PC-9 (cell line): Measurements from ENCODE around the gene ZNF219. TPM values are rescaled to one million over a fixed set of nuclear protein-coding genes. Genes with fewer than 3 reads are reported as not detected.

Experiments
- BruUV-seq: library from RNA; stranded (reverse); fragments of 400-500 nt; replicated peaks from 2 replicates; lab custom pipeline; 2021; lab: Mats Ljungman, UMichigan
- CTCF ChIA-PET: fragments of 300-600 bp; sonication (Branson Sonifier 250); formaldehyde crosslinking; loops from one replicate; lab custom pipeline; 2022; ENCODE audit warnings: antibody characterized with exemption; lab: Charles Lee
- POLR2A ChIA-PET: fragments of 300-600 bp; sonication (Branson Sonifier 250); formaldehyde crosslinking; loops from one replicate; lab custom pipeline; 2022; ENCODE audit warnings: antibody characterized with exemption; ENCODE audit not compliant: unreplicated experiment; lab: Charles Lee
- DNase-seq, 2 experiments: peaks; one replicate each; pipeline versions ENCODE4 v3.0.0 to v3.0.0-alpha.2; 2015 to 2022; ENCODE audit warnings: mixed read lengths in 1 of 2
- H2AFZ ChIP-seq: fragments of 200-600 bp; sonication (generic); 2 replicates; pipeline ENCODE4 v1.8.1; 2017; ENCODE audit warnings: antibody characterized with exemption
- H3F3A ChIP-seq: fragments of 200-600 bp; sonication (generic); 2 replicates; pipeline ENCODE4 v1.8.1; 2017; ENCODE audit warnings: antibody characterized with exemption, mild to moderate bottlenecking, low read depth; ENCODE audit not compliant: insufficient read depth
- H3K27ac ChIP-seq: fragments of 200-600 bp; sonication (generic); 2 replicates; pipeline ENCODE4 v1.6.1; 2016; ENCODE audit warnings: mixed run types
- H3K27me3 ChIP-seq: fragments of 200-600 bp; sonication (generic); 2 replicates; pipeline ENCODE4 v1.6.1; 2016; ENCODE audit warnings: low read depth, mixed run types; ENCODE audit not compliant: insufficient read depth
- H3K36me3 ChIP-seq: fragments of 200-600 bp; sonication (generic); 2 replicates; pipeline ENCODE4 v1.6.1; 2016; ENCODE audit warnings: low read depth, mixed run types
- H3K4me1 ChIP-seq: fragments of 200-600 bp; sonication (generic); replicated peaks from 2 replicates; pipeline ENCODE4 v1.6.1; 2016; ENCODE audit warnings: mixed run types; ENCODE audit not compliant: insufficient read depth
- H3K4me2 ChIP-seq: fragments of 200-600 bp; sonication (generic); 2 replicates; pipeline ENCODE4 v1.6.1; 2017; ENCODE audit warnings: mixed run types
- H3K4me3 ChIP-seq: fragments of 200-600 bp; sonication (generic); 2 replicates; pipeline ENCODE4 v1.6.1; 2016; ENCODE audit warnings: mixed run types
- H3K79me2 ChIP-seq: fragments of 200-600 bp; sonication (generic); 2 replicates; pipeline ENCODE4 v1.6.1; 2017; ENCODE audit warnings: low read depth, mixed run types
- H3K9me2 ChIP-seq: fragments of 200-600 bp; sonication (generic); 2 replicates; pipeline ENCODE4 v1.8.1; 2017; ENCODE audit warnings: mild to moderate bottlenecking; ENCODE audit not compliant: insufficient read depth
- H3K9me3 ChIP-seq: fragments of 200-600 bp; sonication (generic); 2 replicates; pipeline ENCODE4 v1.8.1; 2016; ENCODE audit warnings: low read depth; ENCODE audit not compliant: insufficient read depth
- H4K20me1 ChIP-seq: fragments of 200-600 bp; sonication (generic); 2 replicates; pipeline ENCODE4 v1.8.1; 2017; ENCODE audit not compliant: insufficient read depth
- EZH2 ChIP-seq: fragments of 200-600 bp; sonication (generic); IDR thresholded peaks from 2 replicates; pipeline ENCODE4 v1.8.0; 2017; ENCODE audit warnings: antibody characterized with exemption, low read depth
- intact Hi-C: fragments of 100-400 bp; cut with micrococcal nuclease; formaldehyde crosslinking; loops from one replicate; pipeline ENCODE4 v1.10.0; 2022; ENCODE audit not compliant: unreplicated experiment
- total RNA-seq: library from RNA; stranded (reverse); gene quantifications from 2 replicates; pipeline ENCODE4 v1.2.3, GENCODE V29; 2021
- TF ChIP-seq, protein P1 (sequence below): fragments of 200-600 bp; sonication (generic); conservative IDR thresholded peaks from 2 replicates; pipeline ENCODE4 v1.6.1; 2017; ENCODE audit warnings: mixed run types, antibody characterized with exemption, mild to moderate bottlenecking, moderate library complexity

The ZNF219 gene
- total RNA-seq, 1 experiment from 2014 or later: 25.3 TPM

DNA sequence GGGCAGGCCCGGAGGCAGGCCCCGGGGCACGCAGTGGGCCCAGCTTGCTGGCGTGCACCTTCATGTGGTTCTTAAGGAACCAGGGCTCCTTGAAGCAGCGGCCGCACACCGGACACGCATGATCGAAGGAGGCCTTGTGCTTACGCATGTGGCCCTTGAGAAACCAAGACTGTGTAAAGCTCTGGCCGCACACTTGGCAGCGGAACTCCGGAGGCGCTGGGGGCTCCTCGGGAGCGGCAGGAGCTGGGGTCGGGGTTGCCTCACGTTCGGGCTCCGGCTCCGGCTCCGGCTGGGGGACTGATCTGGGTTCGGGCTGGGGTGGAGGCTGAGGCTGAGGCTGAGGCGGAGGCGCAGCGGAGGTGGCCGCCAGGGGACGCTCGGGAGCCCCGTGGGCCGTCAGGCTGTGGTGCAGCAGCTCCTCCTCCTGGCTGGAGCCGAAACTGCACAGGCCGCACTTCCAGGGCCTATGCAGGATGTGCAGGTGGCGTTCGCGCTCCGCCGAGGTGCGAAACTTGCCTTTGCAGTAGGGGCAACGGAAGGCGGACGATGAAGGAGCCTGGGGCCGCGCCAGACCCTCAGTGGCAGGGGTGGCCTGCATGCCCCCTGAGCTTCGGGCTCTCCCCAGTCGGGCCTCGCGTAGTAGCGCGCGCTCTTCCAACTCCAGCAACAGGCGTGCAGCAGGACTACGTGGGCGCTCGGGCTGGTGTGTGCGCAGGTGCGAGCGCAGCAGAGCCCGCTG is 6.0 kb downstream of the ZNF219 start:
- H2AFZ ChIP-seq: no peak overlapping the region
- H4K20me1 ChIP-seq: no peaks in the 10 kb centered on the region
- H3K9me2 ChIP-seq: no peaks in the 10 kb centered on the region
- H3K79me2 ChIP-seq: no peaks in the 10 kb centered on the region
- peaks cover 13% of the 10 kb centered on the region; the same call in 1 of the 2 replicates for H3F3A ChIP-seq
- intact Hi-C loops: no loop called here
- no peak overlapping the region for H3K4me2 ChIP-seq
- DNase-seq: peak in 1 of 2 experiments; percentile 55
- H3K27ac ChIP-seq: no peak overlapping the region
- H3K36me3 ChIP-seq: no peaks in the 10 kb centered on the region
- H3K27me3 ChIP-seq: no peaks in the 10 kb centered on the region
- BruUV-seq: no TSS peak
- no peaks in the 10 kb centered on the region for H3K9me3 ChIP-seq
- CTCF ChIA-PET: no interaction called here
- TF ChIP-seq, protein P1, sequence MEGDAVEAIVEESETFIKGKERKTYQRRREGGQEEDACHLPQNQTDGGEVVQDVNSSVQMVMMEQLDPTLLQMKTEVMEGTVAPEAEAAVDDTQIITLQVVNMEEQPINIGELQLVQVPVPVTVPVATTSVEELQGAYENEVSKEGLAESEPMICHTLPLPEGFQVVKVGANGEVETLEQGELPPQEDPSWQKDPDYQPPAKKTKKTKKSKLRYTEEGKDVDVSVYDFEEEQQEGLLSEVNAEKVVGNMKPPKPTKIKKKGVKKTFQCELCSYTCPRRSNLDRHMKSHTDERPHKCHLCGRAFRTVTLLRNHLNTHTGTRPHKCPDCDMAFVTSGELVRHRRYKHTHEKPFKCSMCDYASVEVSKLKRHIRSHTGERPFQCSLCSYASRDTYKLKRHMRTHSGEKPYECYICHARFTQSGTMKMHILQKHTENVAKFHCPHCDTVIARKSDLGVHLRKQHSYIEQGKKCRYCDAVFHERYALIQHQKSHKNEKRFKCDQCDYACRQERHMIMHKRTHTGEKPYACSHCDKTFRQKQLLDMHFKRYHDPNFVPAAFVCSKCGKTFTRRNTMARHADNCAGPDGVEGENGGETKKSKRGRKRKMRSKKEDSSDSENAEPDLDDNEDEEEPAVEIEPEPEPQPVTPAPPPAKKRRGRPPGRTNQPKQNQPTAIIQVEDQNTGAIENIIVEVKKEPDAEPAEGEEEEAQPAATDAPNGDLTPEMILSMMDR: peak; percentile 94
- no peak for TF ChIP-seq EZH2
- H3K4me1 ChIP-seq: no peaks in the 10 kb centered on the region
- POLR2A ChIA-PET: no interaction called here
- H3K4me3 ChIP-seq: no peak overlapping the region

DNA sequence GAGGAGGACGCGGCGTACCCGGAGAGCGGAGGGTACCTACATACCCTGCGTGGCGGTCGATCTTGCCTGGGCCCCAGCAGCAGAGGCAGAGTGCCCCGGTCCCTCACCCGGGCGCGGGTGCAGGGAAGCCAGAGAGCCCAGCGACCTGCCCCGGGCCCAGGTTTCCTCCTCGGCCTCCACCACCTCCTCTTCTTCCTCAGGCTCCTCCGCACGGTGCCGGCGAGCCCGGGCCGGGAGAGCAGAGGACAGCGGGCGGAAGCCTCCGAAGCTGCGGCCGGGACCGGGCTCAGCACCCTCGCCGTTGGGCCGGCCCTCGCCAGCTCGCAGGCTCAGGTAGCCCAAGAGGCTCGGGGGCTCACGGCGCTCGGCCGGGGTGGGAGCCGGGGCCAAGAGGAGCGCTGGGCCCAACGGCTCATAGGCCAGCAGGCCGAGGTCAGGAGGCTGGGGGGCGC is 6.6 kb downstream of the ZNF219 start:
- Histone ChIP-seq H3K4me3 (no peak overlapping the region), H2AFZ (no peak overlapping the region), H3K4me1 (no peaks in the 10 kb centered on the region), H3F3A (peaks cover 7% of the 10 kb centered on the region; the same call in 1 of the 2 replicates), H3K9me2 (no peaks in the 10 kb centered on the region), H4K20me1 (no peaks in the 10 kb centered on the region), H3K27ac (no peak overlapping the region), H3K9me3 (no peaks in the 10 kb centered on the region), H3K36me3 (no peaks in the 10 kb centered on the region), H3K27me3 (no peaks in the 10 kb centered on the region), H3K79me2 (no peaks in the 10 kb centered on the region), H3K4me2 (no peak overlapping the region)
- ChIA-PET CTCF (no interaction called here), POLR2A (no interaction called here)
- intact Hi-C loops: no loop called here
- TF ChIP-seq EZH2: no peak
- TF ChIP-seq, protein P1: no peak
- BruUV-seq: no TSS peak
- no peak for DNase-seq

DNA sequence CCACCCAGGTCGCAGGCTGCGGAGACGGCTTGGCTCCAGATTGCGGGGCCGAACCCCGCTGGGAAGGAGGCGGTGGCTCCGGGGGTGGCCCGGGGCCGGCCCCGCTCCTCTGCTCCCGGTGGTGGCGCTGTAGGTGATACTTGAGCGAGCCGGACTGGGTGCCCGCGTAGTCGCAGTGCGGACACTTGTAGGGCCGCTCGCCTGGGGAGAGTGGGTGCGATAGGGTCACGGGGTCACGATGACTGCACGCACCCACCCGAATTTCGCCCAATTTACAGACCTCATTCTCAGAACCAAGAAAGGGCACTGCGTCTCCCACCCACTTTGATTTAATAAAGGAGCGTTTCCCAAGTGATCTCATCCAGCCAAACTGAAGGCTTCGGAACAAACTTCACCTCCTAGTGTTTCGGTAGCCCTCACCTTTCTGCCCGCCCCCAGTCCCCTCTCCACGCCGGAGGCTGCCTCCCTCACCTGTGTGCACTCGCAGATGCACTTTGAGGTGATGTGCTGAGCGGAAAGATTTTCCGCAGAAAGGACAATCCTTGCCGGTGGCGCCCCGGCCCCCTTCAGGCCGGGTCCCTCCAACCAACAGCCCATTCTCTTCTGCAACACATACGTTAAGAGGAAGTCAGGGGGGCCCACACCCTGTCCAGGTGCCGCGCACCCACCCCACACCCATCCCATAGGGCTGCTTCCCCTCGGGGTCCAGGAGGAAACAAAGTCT is 7.4 kb downstream of the ZNF219 start:
- Histone ChIP-seq H3K27me3 (no peaks in the 10 kb centered on the region), H3K79me2 (no peaks in the 10 kb centered on the region), H3K9me2 (no peaks in the 10 kb centered on the region), H3K36me3 (no peaks in the 10 kb centered on the region), H3F3A (no peaks in the 10 kb centered on the region), H3K27ac (no peak overlapping the region), H3K4me3 (no peak overlapping the region), H3K9me3 (no peaks in the 10 kb centered on the region), H3K4me2 (no peak overlapping the region), H4K20me1 (no peaks in the 10 kb centered on the region), H2AFZ (no peak overlapping the region), H3K4me1 (no peaks in the 10 kb centered on the region)
- ChIA-PET POLR2A (no interaction called here), CTCF (interaction anchor here (0.6 kb wide), 1 partner anchor 13 kb away, joined by 4 read pairs; no protein-coding TSS in a partner anchor)
- no TSS peak for BruUV-seq
- intact Hi-C loops: no loop called here
- TF ChIP-seq, protein P1: no peak
- no peak for TF ChIP-seq EZH2
- no peak for DNase-seq
